ENCODE data around the gene TRNAU1AP. TPM values are rescaled to one million over a fixed set of nuclear protein-coding genes. Genes with fewer than 3 reads are reported as not detected.
A peak's percentile ranks its signal among the peaks of the same experiment; 100 is the strongest.
"Not testable (repeated sequence)": the region's sequence is repeated elsewhere in the genome, so short reads cannot be mapped to it uniquely, and the experiment has no call there.

TRNAU1AP gene
- total RNA-seq (2014; rRNA removed), result 17.8 and 22.6 TPM in 2 replicates
- 36.0 TPM for polyA plus RNA-seq (2012)

DNA sequence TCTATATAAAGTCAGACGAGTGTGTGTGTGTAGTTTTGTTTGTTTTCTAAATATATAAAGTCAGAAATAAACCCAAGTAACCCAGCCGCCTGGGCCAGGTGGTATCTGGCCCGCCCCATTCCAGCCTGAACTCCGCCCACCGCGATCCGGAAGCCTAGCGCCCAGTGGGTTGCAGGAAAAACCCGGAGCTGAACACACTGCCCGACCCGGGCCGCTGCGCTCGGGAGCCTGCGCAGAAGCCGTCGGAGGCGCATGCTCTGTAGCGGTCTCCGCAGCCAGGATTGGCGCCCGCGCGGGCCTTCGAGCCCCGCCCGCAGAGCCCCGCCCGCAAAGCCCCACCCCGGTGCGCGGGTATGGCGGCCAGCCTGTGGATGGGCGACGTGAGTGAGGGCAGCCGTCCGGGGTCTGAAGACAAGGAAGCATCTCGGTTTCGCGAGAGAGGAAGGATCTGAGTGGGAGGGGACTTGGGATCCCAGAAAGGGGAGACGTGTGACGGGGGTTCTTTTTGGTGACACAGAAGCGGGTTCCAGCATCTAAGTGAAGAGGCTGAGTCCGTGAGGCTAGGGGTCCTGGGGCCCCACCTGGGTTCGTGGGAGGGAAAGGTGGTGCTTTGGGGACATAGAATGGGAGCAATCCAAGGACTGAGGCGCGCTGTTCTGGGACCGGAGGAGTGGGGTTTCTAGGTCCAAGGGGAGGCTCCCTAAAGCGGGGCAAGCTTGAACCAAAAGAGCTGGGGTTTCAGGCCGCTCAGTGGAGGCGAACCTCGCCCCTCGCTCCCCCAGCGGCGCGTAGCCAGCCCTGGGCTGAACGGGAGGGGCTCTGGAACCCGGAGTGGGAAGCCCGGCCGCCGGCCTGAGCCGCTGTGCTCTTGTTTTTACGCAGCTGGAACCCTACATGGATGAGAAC, at the start of gene TRNAU1AP:
Gene TRNAU1AP (plus strand): TSS at position 328 of the 906 bp plus-strand sequence. CDS start 26 bp downstream, at position 354.
- peak; percentile 93 for DNase-seq (ENCODE audit: low read depth)

DNA sequence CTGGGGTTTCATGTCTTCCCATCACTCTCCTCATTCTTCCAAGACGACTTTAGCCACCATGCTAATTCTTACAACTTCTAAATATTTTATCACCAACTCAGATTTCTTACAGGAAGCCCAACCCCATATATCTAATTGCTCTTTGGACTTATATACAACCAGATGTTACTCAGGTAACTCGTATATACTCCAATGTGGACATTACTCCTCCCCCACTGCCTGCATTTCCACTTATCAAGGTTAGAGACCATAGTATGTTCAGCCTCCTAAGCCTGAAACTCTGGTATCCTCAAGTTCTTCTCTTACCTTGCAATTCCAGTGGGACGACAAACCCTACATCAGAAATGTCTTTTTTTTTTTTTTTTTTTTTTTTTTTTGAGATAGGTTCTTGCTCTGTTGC, 49.8 kb upstream of the TRNAU1AP start:
- DNase-seq (ENCODE audit: low read depth), result no peak

DNA sequence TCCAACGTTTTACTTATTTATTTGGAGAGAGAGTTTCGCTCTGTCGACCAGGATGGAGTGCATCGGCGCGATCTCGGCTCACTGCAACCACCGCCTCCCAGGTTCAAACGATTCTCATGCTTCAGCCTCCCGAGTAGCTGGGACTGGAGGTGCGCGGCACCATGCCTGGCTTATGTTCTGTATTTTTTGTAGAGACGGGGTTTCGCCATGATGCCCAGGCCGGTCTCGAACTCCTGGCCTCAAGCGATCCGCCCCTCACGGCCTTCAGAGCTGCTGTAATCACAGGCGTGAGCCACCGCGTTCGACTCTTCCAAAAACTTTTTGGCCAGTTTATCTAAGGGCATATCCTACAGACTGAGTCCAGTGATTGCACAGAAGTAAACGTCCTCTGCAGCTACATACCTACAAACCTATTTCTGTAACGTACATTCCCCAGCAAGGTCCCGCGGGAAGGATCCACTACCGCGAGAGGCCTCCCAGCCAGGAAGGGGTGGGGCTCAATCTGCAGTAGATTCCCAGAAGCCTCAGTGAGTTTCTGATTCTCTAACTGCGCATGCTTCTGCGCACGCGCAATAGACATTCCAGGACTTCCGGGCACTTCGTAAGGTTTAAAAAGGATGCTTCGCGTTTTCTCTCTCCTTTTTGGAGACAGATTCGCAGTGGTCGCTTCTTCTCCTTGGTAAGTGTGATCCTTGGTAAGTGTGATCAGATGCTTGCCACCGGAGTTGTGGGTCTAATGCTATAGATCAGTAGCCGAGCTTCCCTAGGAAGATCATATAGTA, 47.3 kb upstream of the TRNAU1AP start, which contains the start of gene RCC1:
Gene RCC1 (plus strand): TSS at position 638 of the 782 bp plus-strand sequence. CDS start 23,824 bp downstream, outside the sequence.
- DNase-seq (ENCODE audit: low read depth), result peak; percentile 99

DNA sequence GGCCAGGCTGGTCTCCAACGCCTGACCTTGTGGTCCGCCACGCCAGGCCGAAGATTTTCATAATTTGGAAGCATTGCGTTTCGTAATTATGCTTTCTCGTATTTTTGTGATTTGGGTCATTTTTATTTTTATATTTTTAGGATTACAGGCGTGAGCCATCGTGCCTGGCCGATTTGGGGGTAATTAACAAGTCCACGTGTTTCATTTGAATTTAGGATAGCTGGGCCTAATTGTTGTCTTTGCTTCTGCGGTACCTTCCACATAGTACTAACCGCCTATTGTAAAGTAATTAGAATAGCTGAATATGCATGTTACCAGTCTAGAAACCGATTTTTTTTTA, 46.0 kb upstream of the TRNAU1AP start:
- DNase-seq (ENCODE audit: low read depth), result no peak

- DNase-seq (ENCODE audit: low read depth), result peak; percentile 21
Measured at GRCh38 chr1:28507247-28507645, 45.6 kb upstream of the TRNAU1AP start.

DNA sequence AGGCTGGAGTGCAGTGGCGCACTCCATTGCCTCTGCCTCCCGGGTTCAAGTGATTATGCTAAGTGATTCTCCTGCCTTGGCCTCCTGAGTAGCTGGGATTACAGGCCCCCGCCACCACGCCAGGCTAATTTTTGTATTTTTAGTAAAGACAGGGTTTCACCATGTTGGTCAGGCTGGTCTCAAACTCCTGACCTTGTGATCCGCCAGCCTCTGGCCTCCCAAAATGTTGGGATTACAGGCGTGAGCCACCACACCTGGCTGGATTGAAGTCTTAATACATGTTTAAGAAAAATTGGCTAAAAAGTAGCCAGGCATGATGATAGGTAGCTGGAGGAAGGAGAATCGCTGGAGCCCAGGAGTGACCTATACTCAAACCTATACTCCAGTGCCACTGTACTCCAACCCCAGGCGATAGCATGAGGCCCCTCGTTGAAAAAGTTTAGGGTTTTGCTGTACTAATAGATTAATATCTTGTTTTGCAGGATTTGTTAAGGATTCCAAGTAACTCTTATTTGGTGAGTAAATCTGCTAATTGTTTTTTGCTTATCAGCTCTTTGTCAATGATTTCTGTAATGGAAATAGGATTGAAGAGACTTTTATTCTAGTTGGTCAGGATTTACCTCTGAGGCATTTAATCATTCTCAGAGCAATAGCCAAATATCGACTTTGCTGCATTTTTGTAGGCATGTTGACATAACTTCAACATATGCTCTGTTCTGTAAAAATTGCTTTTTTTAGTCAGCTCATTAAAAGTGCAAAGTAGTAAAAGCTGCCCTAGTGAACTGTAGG, 45.0 kb upstream of the TRNAU1AP start:
- peak; percentile 4 for DNase-seq (ENCODE audit: low read depth)

- peak; percentile 10 for DNase-seq (ENCODE audit: low read depth)
Measured at GRCh38 chr1:28508435-28508754, 44.5 kb upstream of the TRNAU1AP start.

GRCh38 chr1:28509705-28510272, 43.1 kb upstream of the TRNAU1AP start:
- peak; percentile 14 for DNase-seq (ENCODE audit: low read depth)

- DNase-seq (ENCODE audit: low read depth), result peak; percentile 55
Measured at GRCh38 chr1:28510273-28510969, 42.5 kb upstream of the TRNAU1AP start.

DNA sequence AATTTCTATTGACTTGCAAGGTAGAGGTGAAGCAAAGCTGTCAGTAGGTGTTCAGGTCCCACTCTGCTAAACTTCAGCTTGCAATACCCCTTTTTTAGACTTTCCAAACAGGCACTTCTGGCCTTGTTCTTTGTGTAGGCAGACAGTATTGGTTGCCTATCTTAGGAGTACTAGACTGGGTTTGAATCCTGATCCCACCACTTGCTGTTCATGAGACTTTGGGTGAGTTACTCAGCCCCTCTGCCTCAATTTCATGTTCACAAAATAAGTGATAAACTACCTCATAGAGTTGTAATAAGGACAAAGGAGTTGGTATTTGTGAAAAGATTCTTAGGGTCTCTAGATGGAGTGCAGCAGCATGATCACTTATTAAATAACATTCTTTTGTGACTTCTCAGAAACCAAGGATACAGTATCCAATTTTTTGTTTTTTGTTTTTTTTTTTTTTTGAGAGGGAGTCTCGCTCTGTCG, 41.9 kb upstream of the TRNAU1AP start:
- peak; percentile 49 for DNase-seq (ENCODE audit: low read depth)

- peak; percentile 26 for DNase-seq (ENCODE audit: low read depth)
Measured at GRCh38 chr1:28512058-28512611, 40.8 kb upstream of the TRNAU1AP start.

DNA sequence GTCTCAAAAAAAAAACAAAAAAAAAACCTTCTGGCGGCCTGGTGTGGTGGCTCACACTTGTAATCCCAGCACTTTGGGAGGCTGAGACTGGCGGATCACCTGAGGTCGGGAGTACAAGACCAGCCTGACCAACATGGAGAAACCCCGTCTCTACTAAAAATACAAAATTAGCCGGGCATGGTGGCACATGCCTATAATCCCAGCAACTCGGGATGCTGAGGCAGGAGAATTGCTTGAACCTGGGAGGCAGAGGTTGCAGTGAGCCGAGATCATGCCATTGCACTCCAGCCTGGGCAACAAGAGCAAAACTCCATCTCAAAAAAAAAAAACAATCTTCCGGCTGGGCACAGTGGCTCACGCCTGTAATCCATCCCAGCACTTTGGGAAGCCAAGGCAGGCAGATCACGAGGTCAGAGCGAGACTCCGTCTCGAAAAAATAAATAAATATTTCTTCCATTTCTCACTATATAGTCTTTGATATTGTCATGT, 38.4 kb upstream of the TRNAU1AP start:
- peak; percentile 6 for DNase-seq (ENCODE audit: low read depth)

DNA sequence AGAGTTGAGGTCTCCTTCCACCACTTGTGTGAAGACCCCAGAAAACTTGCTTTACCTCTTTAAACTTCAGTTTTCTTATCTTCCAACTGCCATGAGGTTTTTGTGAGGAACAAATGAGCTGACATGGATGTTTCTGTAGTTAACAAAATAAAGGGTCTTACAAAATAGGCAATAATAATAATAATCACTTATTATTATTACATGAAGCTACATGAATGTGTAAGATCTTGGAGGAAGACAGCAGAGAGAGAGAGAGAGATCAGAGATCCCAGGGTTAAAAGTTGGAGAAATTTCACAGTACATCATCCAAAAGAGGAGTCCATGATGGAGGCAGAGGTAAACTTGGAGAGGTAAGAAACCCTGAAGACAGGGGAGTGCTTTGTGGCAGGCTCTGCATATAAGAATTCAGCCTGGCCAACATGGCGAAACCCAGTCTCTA, 36.3 kb upstream of the TRNAU1AP start:
- peak; percentile 2 for DNase-seq (ENCODE audit: low read depth)

- no peak for DNase-seq (ENCODE audit: low read depth)
Measured at GRCh38 chr1:28517649-28517999, 35.3 kb upstream of the TRNAU1AP start.

DNA sequence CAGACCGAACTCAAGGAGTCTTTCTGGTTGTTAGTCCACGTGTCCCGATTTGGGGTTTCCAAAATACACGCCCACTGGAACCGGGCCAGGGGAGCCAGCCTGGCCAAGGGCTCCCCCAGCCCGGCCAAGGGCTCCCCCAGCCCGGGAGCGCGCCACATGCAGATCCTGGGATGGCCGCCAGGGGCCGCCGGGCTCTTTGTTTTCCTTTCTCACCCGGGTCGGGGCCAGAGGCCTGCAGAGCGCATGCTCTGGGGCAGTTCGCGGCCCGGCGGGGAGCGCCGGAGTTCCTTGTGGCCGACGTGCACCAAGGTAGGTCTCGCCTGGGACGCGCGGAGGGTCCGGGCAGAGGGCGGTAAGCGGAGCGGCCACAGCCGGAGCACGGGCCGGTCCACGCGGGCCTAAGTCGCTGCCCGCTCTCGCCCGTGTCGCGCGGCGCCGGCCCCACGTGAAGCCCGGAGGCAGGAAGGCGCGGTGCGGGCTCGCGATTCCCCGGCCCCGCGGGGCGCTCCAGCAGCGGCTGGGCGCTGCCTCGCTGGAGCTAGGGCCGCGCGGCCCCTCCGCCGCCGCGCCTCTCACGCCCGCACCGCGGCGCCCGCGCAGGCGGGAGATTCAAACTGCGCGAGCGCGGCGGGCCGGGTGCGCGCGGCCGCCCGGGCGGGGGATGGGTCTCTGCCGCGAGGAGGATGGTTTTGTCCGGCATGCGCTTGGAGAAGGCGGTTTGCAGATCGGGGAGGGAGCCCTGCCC, 34.7 kb upstream of the TRNAU1AP start:
- DNase-seq (ENCODE audit: low read depth), result peak; percentile 86

DNA sequence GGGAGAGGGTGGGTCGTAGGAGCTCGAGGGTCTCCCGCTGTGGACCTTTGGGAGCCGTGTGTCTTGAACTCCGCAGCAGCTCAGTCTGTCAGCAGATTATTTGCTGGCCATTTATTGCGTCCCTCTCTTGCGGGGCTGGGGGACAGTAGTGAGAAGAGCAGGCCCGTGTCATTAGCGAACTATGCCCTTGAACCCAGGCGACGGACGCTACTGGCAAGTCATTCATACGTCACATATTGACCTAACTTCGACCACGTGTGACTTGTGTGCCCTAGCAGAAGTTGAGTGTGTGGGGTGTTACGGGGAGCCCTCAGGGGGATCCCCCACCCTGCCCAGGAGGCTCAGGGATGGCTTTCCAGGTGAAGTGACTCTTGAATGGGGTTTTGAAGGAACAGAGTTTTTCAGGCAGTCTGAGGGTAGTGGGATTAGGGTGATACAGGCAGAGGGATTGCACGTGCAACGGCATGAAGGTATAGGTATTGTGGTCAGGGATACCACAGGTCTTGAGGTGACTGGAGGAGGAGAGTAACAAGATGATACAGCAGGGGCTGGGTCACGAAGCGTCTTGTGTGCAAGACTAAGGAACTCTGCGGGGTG, 34.0 kb upstream of the TRNAU1AP start:
- peak; percentile 53 for DNase-seq (ENCODE audit: low read depth)

DNA sequence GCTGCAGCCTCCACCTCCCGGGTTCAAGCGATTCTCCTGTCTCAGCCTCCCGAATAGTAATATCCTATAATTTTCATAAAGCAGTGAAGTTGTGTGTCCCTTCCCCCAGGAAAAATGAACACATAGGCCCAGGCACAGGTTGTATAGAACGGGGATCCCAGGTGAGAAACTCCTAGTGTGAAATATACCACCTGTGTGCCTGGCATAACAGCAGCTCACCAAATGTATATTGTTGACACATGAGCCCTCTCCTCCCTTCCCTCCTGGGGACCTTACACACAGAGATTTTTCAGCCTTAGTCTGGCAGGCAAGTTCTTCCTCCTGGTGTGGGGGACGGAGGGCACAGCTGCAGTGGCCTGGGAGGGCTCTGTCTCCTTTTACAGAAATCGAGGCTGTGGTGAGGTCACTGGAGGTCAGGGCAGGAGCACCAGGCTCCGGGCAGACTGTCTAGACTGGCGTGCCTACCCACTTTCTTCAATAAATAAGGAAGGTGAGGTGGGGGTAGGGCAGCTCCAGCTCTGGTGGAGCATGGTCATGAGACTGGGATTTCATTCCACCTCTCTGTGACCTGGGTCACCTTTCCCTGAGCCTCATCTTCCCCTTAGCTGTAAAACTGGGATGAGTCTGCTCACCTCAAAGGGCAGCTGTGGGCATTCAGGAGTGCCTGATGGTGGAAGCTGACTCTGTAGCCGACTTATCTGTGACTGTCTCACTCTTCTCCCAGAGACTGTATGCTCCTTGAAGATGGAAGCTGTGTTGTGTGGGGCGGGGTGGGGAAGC, 32.7 kb upstream of the TRNAU1AP start:
- no peak for DNase-seq (ENCODE audit: low read depth)

DNA sequence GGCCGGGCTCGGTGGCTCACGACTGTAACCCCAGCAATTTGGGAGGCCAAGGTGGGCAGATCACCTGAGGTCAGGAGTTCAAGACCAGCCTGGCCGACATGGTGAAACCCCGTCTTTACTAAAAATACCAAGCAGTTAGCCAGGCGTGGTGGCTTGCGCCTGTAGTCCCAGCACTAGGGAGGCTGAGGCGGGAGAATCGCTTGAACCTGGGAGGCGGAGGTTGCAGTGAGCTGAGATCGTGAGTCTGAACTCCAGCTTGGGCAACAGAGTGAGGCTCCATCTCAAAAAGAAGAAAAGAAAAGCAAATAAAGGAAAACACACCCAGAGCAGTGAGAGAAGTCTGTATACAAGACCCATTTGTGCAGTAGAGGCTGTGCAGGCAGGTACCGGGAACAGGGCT, 32.1 kb upstream of the TRNAU1AP start:
- not testable (repeated sequence) for DNase-seq (ENCODE audit: low read depth)
